Left hindlimb (tissue), 1 donor: ENCODE data around the gene PTGER1.

ENCODE experiments used
- DNase-seq: peaks from one replicate; pipeline ENCODE4 v3.0.0-alpha.2; 2018

The PTGER1 gene

DNA sequence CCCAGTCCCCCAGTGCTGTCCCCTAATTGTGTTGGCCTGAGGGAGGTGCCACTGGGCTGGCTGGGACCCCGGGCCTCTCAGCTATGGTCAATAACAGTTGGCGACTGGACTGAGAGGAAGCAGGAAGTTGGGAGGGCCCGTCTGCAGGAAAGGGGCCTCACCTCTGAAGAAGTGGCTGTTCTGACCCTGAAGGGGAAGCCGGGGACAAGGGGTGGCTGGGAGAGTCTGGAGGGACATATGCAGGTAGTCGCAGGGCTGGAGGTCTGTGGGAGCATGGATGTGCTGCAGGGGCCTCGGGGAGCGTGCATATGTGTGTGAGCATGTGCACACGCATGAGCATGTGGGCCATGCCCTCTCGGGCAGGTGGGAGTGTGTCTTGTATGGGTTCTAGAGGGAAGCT is 36.1 kb downstream of the PTGER1 start:
- peak; percentile 10 for DNase-seq

DNA sequence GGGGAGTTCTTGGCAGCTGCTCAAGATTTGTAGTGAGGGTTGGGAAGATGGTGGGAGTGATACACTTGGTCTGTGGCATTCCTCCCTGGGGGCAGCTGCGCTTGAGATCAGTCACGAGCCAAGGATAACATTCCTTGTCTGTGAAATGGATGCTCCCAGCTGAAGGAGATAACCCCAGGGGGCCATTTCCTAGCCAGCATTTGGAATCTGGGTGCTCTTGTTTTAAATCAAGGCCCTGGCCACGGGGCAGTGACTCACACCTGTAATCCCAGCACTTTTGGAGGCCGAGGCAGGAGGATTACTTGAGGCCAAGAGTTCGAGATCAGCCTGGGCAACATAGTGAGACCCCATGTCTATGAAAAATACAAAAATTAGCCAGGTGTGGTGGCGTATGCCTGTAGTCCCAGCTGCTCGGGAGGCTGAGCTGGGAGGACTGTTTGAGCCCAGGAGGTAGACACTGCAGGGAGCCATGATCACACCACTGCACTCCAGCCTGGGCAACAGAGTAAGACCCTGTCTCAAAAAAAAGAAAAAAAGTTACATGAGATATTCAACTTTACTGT is 37.5 kb downstream of the PTGER1 start:
- DNase-seq: no peak

DNA sequence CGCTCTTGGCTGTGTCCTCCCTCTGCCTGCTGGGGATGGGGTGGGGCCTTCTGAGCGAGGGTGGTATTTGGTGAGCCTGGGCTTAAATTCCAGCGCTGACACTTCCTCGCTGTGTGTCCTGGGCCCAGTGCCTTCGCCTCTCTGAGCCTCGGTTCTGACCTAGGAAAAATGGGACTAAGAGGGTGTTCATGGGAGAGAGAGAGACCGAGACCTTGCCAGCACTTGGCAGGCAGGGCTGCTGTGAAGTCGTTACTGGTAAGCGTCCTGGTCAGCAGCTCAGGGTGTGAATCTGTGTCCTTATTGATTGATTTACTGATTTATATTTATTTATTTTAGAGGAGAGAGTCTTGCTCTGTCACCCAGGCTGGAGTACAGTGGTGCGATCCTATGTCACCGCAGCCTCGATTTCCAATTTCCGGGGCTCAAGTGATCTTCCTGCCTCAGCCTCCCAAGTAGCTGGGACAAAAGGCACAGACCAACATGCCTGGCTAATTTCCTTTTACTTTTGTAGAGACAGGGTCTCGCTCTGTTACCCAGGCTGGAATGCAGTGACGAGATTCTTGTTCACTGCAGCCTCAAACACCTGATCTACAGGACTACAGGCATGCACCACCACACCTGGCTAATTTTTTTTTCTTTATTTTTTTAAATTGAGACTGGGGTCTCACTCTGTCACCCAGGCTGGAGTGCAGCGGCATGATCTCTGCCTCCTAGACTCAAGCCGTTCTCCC is 39.7 kb downstream of the PTGER1 start:
- DNase-seq: no peak

DNA sequence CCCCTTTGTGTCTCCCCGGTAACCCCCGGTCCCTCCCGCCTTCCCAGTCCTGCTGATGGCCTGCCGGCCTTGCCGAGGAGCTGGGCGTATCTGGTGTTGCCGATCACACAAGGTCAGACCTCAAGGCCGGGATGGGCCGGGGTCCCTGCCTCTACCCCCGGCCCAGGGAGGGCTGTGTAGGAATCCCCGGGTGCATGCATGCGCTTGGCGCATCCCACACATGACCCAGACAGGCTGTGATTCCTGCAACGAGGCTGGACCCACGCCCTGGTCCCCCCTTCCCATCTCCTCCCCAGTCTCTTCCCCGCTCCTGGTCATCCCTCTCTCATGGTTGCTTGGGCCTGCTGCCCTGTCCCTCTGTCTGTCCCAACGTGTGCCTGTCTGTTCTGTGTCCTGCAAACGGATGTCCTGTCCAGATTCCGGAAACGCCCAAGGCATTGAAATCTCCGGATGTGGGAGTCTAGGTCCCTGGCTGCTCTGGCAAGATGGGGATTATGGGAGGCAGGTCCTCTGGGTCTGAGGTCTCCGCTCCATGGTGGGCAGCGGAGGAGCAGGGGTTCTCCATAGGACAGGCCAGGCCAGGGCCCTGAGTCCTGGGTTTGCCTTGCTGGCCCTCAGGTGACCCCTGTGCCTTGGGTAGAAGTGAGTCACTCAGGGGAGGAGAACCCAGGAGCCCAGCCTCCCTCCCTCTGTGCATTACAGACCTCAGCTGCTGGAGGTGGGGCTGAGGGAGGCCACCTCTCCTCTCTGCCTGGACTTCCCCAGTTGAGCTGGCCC is 40.4 kb downstream of the PTGER1 start:
- DNase-seq: no peak

- peak; percentile 48 for DNase-seq
These were observed 41.3 kb downstream of the PTGER1 start for GRCh38 chr19:14433554-14434501.

DNA sequence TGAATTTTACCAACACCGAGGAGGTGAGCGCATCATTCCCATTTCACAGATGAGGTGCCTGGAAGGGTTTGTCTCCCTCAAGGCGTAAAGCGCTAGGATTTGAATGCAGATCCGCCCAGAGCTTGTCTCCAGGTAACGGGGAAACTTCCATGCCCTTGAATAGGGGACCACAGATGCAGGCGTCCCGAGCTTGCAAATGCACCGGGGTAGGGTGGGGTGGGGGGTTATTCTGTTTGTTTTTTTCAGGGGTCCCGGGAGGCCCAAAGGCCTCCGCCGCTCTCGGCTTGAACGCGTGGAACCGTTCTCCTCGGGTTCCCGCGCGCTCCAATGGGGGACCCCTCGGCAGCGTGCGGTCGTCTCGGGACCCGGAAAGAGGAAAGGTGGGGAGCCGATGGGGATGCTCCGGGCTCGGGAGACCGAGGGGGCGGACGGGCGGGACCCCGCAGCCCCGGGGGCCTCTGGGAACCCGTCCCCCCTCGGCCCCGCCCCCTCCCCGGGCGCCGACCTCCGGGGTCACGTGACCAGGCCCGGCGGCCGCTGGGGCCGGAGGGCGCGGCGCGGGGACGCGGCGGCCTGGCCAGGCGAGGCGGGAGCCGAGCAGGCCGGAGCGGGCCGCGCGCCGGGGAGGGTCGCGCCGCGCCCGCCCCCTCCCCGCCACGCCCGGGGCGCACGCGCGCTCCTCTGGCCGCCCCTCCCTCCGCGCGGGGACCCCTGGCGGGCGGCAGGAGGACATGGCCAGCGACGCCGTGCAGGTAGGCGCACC is 42.2 kb downstream of the PTGER1 start, which contains the start of gene PKN1:
PKN1 (plus strand) TSS at position 516 of the 763 bp plus-strand sequence; CDS start at position 732, 216 bp downstream.
- DNase-seq: peak; percentile 73

DNA sequence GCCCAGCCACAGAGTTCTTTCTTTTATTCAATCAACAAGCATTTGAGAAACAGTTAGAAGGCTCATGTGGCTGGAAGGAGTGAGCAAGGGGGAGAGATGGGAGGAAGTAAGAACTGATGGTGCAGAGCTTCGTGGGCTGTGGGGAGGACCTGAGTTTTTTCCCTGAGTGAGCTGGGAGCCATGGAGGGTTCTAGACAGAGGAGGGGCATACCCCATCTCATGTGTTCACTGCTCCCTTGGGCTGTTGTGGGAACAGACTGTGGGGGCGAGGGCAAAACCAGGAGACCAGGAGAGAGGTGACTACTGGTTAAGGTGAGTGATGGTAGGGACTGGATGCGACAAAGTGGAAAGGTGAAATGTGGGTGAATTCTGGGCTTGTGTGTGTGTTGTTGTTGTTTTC is 44.4 kb downstream of the PTGER1 start:
- DNase-seq: no peak

- DNase-seq: no peak
These were observed 46.2 kb downstream of the PTGER1 start for GRCh38 chr19:14428882-14429416.

- no peak for DNase-seq
These were observed 47.7 kb downstream of the PTGER1 start for GRCh38 chr19:14427461-14427860.

GRCh38 chr19:14425696-14426138 is 49.4 kb downstream of the PTGER1 start:
- no peak for DNase-seq
